ENCODE measurements around the gene MTHFD2L. TPM values are rescaled to one million over a fixed set of nuclear protein-coding genes. Genes with fewer than 3 reads are reported as not detected.

The MTHFD2L gene
- total and polyA plus RNA-seq, 9 of the 15 experiments (the other 6 are each of a cell fraction or from before 2014, with no cell fraction given), result 10.0 to 39.0 (median 26.0) TPM

- in situ Hi-C loops (cut with MboI) (no loop called here), intact Hi-C loops (cut with micrococcal nuclease) (loop anchor here (1.0 to 5.0 kb wide), 6 partner anchors 39 to 482 kb away; no protein-coding TSS in a partner anchor)
- Histone ChIP-seq H3K36me3 (ENCODE audit: control insufficient read depth, insufficient read depth, low read length) (no peaks in the 10 kb centered on the region), H3K27ac (ENCODE audit: extremely low read depth, low read depth, low read length) (no peak overlapping the region), H3K9ac (ENCODE audit: insufficient read depth in 1 of 2, low read depth in 2 of 2, low read length in 2 of 2) (no peak overlapping the region), H3K4me3 (no peak overlapping the region), H3K27me3 (ENCODE audit: control insufficient read depth in 2 of 2, insufficient read depth in 2 of 2, low read length in 2 of 2) (no peaks in the 10 kb centered on the region), H3K9me3 (replicated peaks; ENCODE audit: control insufficient read depth, insufficient read depth, low read depth, low read length) (no peaks in the 10 kb centered on the region), H3K9me1 (ENCODE audit: control insufficient read depth, insufficient read depth, low read length) (no peaks in the 10 kb centered on the region), H3K4me1 (replicated peaks in 1 of 2; ENCODE audit: control insufficient read depth in 2 of 2, insufficient read depth in 2 of 2, low read length in 2 of 2) (no peaks in the 10 kb centered on the region), H2AFZ (ENCODE audit: low read depth, low read length) (no peak overlapping the region), H3K79me2 (ENCODE audit: control insufficient read depth, insufficient read depth, low read length) (no peaks in the 10 kb centered on the region), H3K4me2 (ENCODE audit: insufficient read depth, low read length) (no peak overlapping the region), H4K20me1 (replicated peaks; ENCODE audit: control insufficient read depth, insufficient read depth, low read length) (no peaks in the 10 kb centered on the region)
- CTCF ChIA-PET (ENCODE audit: low intra/inter-chr PET ratio), result interaction anchor here (0.6 to 3.7 kb wide), 10 partner anchors 10 to 1390 kb away, joined by 3 to 57 read pairs (median 3); partner anchors contain the start of gene EPGN
- peak; percentile 67 for ATAC-seq
- DNase-seq (ENCODE audit: extremely low read depth in 1 of 4, low spot score in 3 of 4), result peak; percentile 33 to 70 (median 42)
- FAIRE-seq, result peak; percentile 67
- POLR2A ChIA-PET, result interaction anchor here (1.6 kb wide), 1 partner anchor 13 kb away, joined by 3 read pairs; no protein-coding TSS in a partner anchor
- 33% methylated on average over 2 of the region's 2 CpGs for WGBS (ENCODE audit: insufficient coverage, low coverage, missing lambda C conversion rate)
- BruUV-seq (replicated peaks), result no TSS peak
- TF ChIP-seq JUN (IDR thresholded peaks at IDR 0.05; ENCODE audit: borderline replicate concordance, low read depth, low read length) (no peak), JUN (CRISPR knock-in tag; IDR thresholded peaks at IDR 0.05; ENCODE audit: borderline replicate concordance) (no peak), ZKSCAN8 (CRISPR knock-in tag; IDR thresholded peaks at IDR 0.05) (no peak), SMARCA5 (IDR thresholded peaks at IDR 0.05) (no peak), FOSL1 (tag; conservative IDR thresholded peaks at IDR 0.05) (no peak), MAFG (tag; conservative IDR thresholded peaks at IDR 0.05) (peak; percentile 25; the same call in 1 of the 2 replicates), ZNF764 (CRISPR knock-in tag; IDR thresholded peaks at IDR 0.05; ENCODE audit: low read depth) (no peak), CHAMP1 (IDR thresholded peaks at IDR 0.05) (0 out of 2 replicates have a peak, but pooled peaks have one; percentile 22), XRCC3 (IDR thresholded peaks at IDR 0.05) (no peak), ARID2 (IDR thresholded peaks at IDR 0.05) (0 out of 2 replicates have a peak, but pooled peaks have one; percentile 15), PBX2 (CRISPR knock-in tag; IDR thresholded peaks at IDR 0.05; ENCODE audit: low read depth) (no peak), PBX2 (tag; conservative IDR thresholded peaks at IDR 0.05; ENCODE audit: low read depth) (peak; percentile 79)
- TF ChIP-seq, protein P1, sequence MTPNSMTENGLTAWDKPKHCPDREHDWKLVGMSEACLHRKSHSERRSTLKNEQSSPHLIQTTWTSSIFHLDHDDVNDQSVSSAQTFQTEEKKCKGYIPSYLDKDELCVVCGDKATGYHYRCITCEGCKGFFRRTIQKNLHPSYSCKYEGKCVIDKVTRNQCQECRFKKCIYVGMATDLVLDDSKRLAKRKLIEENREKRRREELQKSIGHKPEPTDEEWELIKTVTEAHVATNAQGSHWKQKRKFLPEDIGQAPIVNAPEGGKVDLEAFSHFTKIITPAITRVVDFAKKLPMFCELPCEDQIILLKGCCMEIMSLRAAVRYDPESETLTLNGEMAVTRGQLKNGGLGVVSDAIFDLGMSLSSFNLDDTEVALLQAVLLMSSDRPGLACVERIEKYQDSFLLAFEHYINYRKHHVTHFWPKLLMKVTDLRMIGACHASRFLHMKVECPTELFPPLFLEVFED (CRISPR knock-in tag; conservative IDR thresholded peaks at IDR 0.05), result no peak
- TF ChIP-seq, protein P2, sequence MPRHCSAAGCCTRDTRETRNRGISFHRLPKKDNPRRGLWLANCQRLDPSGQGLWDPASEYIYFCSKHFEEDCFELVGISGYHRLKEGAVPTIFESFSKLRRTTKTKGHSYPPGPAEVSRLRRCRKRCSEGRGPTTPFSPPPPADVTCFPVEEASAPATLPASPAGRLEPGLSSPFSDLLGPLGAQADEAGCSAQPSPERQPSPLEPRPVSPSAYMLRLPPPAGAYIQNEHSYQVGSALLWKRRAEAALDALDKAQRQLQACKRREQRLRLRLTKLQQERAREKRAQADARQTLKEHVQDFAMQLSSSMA (CRISPR knock-in tag; IDR thresholded peaks at IDR 0.05), result no peak
Observed at GRCh38 chr4:74189331-74190043, 31.6 kb downstream of the MTHFD2L start.

Data from K562 (cell line).